Stimulated activated memory B cell treated with anti-CD40 and anti-IgM and Interleukin-4, amounts not matched to agents 10 μg/mL and 1 μg/mL and 100 μg/mL, for 72 hours (primary cell): ENCODE data around the gene GASK1A.

Experiments
- ATAC-seq: fragments of 150-1000 bp; cut with Tn5 transposase; 2 replicates; pipeline ENCODE4 v1.10.0; 2021
- H3K27ac Mint-ChIP-seq: one replicate; pipeline ENCODE4 v1.8.0; 2022; ENCODE audit warnings: mild to moderate bottlenecking, mixed read lengths
- H3K27me3 Mint-ChIP-seq: one replicate; pipeline ENCODE4 v1.8.0; 2022; ENCODE audit warnings: mixed read lengths
- H3K36me3 Mint-ChIP-seq: one replicate; pipeline ENCODE4 v1.8.0; 2022; ENCODE audit warnings: mixed read lengths
- H3K4me1 Mint-ChIP-seq: one replicate; pipeline ENCODE4 v1.8.0; 2022; ENCODE audit warnings: mixed read lengths
- H3K4me3 Mint-ChIP-seq: one replicate; pipeline ENCODE4 v1.8.0; 2022; ENCODE audit warnings: mild to moderate bottlenecking, moderate library complexity, mixed read lengths
- H3K9me3 Mint-ChIP-seq: one replicate; pipeline ENCODE4 v1.8.0; 2022; ENCODE audit warnings: mixed read lengths

The GASK1A gene

DNA sequence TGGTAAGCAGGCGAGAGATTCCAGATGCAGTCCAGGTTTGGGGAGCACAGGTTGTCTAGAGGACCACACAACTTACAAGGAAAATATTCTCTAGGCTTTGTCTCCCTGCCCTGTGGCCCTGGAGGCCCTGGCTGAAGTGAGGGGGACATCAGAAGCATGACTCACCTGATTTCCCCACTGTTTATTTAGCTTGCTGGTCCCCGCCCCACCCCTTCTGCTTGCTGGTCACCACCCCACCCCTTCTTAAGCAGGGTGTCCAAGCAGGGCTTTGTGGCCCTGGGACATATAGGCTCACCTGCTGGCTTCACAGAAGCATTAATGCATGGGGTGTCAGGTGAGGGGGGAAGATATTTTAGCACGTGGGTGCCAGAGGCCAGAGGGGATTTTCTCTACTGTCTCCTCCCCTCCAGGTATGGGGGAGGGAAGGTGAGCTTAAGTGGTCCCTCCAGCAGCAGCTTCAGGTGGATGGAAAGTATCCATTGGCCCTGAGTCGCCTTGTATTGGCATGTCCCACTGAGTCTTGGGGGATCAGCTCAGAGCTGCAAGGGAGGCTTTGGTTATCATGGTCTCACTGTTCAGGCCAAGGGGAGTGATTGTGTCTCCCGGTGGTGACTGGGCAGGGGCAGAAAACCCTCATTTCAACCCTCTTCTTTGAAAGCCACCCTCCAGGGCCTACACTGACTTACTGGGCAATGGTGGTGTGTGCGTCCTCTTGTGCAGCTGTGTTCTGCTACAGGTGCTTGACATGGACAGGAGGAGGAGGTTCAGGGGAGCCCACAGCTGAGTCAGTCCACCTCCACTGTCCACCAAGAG, 49.8 kb downstream of the GASK1A start:
- Mint-ChIP-seq H3K4me3 (no peak overlapping the region), H3K4me1 (peaks cover 5% of the 10 kb centered on the region), H3K36me3 (no peaks in the 10 kb centered on the region), H3K27ac (no peak overlapping the region), H3K9me3 (no peaks in the 10 kb centered on the region), H3K27me3 (peaks cover 22% of the 10 kb centered on the region)
- peak; percentile 4 for ATAC-seq

DNA sequence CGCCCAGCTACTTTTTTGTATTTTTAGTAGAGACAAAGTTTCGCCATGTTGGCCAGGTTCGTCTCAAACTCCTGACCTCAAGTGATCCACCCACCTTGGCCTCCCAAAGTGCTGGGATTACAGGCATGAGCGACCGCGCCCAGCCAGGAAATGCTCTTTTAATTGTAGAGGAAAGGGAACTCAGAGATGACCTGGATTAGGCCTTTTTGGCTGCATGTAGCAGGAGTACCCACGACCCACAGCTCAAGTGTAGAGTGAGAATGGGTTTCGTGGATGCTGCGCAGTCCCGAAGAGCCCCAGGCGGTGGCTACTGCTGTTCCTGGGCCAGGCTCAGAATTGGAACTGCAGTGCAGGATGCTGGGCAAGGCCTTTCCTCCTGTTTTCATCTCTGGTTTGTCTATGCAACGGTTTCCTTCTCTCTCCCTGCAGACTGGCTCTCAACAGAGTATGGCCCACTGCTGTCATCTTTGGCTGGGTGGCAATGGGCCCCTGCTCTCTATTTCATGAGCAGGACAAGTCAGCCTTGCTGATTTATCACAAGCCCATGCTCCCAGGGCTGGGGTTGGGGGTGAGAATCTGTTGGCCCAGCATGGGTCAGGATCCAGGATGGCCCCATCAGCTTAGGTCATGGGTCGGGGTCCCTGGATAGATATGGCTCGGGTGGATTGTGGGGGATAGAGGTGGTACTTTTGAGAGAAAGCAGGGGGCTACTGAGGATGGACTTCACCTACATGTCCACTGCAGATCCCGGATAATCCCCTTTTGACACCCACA, 51.2 kb downstream of the GASK1A start:
- Mint-ChIP-seq H3K27me3 (peaks cover 20% of the 10 kb centered on the region), H3K4me3 (no peak overlapping the region), H3K9me3 (no peaks in the 10 kb centered on the region), H3K27ac (no peak overlapping the region), H3K36me3 (no peaks in the 10 kb centered on the region), H3K4me1 (no peaks in the 10 kb centered on the region)
- ATAC-seq = no peak

DNA sequence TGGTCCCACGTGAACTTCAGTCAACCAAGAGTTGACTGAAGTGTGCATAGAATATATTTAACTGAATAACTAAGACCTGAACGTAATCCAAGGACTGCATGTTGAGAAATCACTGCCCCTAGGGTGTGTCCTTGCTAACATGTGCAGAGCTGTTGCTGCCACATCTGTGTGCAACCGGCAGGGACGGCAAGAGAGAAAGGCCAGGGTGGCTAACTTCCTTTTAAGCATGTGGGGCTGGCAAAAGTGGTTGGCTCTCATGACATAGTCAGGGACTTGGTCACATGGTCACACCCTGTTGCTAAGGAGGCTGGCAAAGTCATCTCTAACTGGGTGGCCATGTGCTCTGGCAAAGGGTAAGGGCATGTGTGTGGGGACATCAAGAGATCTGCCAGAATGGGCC, 52.4 kb downstream of the GASK1A start:
- Mint-ChIP-seq H3K27me3 (peaks cover 17% of the 10 kb centered on the region), H3K9me3 (no peaks in the 10 kb centered on the region), H3K27ac (no peak overlapping the region), H3K36me3 (no peaks in the 10 kb centered on the region), H3K4me3 (no peak overlapping the region), H3K4me1 (no peaks in the 10 kb centered on the region)
- ATAC-seq = no peak

DNA sequence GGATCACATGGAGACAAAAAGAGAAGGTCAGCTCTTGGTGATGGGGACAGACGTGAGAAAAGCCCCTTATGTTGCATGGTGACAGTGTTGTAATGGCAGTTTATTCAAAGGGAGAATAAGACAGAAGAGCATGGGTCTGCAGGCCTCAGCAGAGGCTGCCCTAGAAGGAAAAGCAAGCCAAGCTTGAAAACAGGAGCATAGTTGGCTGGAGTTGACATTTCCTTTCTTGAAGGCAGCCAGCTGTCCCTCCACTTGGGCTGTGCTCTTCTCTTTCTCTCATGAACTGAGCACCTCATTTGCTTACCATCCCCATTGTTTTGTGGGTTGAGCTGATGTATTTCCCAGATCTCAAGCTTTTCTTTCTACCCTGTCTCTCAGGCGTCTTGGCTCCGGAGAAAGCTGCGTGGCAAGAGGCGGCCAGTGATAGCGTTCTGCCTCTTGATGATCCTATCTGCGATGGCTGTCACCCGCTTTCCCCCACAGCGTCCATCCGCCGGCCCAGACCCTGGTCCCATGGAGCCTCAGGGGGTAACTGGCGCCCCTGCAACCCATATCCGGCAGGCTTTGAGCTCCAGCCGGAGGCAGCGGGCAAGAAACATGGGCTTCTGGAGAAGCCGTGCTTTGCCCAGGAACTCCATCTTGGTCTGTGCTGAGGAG, 52.9 kb downstream of the GASK1A start:
- no peaks in the 10 kb centered on the region for H3K4me1 Mint-ChIP-seq
- no peaks in the 10 kb centered on the region for H3K9me3 Mint-ChIP-seq
- peaks cover 17% of the 10 kb centered on the region for H3K27me3 Mint-ChIP-seq
- H3K4me3 Mint-ChIP-seq = no peak overlapping the region
- no peak overlapping the region for H3K27ac Mint-ChIP-seq
- ATAC-seq = no peak
- H3K36me3 Mint-ChIP-seq = no peaks in the 10 kb centered on the region

DNA sequence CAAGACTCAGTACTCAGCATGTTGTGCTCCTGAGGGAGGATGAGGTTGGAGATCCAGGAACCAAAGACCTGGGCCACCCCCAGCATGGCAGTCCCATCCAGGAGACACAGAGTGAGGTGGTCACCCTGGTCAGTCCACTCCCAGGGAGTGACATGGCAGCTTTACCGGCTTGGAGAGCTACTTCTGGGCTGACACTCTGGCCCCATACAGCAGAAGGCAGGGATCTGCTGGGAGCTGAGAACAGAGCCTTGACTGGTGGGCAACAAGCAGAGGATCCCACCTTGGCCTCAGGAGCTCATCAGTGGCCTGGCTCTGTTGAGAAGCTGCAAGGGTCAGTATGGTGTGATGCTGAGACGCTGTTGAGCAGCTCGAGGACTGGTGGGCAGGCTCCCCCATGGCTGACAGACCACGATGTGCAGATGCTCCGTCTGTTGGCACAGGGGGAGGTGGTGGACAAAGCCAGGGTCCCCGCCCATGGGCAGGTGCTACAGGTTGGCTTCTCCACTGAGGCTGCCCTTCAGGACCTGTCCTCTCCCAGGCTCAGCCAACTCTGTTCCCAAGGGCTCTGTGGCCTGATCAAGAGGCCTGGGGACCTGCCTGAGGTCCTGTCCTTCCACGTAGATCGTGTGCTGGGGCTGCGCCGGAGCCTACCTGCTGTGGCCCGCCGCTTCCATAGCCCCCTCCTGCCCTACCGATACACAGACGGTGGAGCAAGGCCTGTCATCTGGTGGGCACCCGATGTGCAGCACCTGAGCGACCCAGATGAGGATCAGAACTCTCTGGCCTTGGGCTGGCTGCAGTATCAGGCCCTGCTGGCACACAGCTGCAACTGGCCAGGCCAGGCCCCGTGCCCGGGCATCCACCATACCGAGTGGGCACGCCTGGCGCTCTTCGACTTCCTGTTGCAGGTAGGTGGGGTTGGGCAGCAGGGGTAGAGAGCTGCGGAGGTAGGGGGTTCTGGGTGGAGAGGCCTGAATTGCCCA, 53.8 kb downstream of the GASK1A start:
- no peak overlapping the region for H3K4me3 Mint-ChIP-seq
- no peaks in the 10 kb centered on the region for H3K36me3 Mint-ChIP-seq
- H3K27me3 Mint-ChIP-seq = peaks cover 17% of the 10 kb centered on the region
- ATAC-seq = no peak
- no peak overlapping the region for H3K27ac Mint-ChIP-seq
- no peaks in the 10 kb centered on the region for H3K4me1 Mint-ChIP-seq
- H3K9me3 Mint-ChIP-seq = no peaks in the 10 kb centered on the region

DNA sequence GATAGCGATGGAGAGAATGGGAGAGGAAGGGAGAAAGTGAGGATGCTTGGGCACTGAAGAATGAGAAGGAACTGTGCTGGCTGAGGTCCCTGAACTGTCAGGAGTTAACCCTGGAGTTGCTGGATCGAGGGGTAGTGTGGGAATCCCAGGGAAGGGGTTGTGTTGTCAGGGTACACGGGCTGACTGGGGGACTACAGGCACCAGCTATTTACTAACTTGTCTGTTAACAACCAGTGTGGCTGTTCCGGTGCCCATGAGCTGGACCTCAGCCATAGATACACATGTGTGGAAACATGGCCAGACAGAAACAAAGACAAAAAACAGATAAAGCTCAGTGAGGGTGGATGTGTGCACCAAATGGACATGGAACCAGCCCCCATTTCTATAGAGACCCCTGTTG, 55.1 kb downstream of the GASK1A start:
- H3K4me1 Mint-ChIP-seq = peaks cover 7% of the 10 kb centered on the region
- no peak for ATAC-seq
- no peak overlapping the region for H3K27ac Mint-ChIP-seq
- peaks cover 17% of the 10 kb centered on the region for H3K27me3 Mint-ChIP-seq
- no peak overlapping the region for H3K4me3 Mint-ChIP-seq
- H3K36me3 Mint-ChIP-seq = no peaks in the 10 kb centered on the region
- no peaks in the 10 kb centered on the region for H3K9me3 Mint-ChIP-seq

DNA sequence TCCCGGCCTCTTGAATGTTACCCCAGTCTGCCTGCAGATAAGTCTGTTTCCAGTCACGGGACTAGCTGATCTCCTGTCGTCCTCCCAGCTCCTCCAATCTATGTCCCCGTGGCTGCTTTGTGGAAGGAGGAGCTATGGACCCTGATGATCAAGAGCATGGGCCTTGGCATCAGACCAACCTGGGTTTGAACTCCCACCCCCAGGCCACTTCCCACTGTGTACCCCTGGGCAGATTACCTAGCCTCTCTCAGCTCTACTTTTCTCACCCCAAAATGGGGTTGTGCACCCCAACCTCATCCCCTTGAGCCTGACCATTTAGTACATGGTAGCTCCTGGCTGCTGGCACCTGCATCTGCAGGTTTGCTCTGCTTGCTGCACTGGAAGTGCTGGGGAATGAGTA, 55.8 kb downstream of the GASK1A start:
- Mint-ChIP-seq H3K9me3 (no peaks in the 10 kb centered on the region), H3K4me3 (no peak overlapping the region), H3K27me3 (peaks cover 24% of the 10 kb centered on the region), H3K36me3 (no peaks in the 10 kb centered on the region), H3K27ac (no peak overlapping the region), H3K4me1 (peaks cover 7% of the 10 kb centered on the region)
- ATAC-seq = no peak

DNA sequence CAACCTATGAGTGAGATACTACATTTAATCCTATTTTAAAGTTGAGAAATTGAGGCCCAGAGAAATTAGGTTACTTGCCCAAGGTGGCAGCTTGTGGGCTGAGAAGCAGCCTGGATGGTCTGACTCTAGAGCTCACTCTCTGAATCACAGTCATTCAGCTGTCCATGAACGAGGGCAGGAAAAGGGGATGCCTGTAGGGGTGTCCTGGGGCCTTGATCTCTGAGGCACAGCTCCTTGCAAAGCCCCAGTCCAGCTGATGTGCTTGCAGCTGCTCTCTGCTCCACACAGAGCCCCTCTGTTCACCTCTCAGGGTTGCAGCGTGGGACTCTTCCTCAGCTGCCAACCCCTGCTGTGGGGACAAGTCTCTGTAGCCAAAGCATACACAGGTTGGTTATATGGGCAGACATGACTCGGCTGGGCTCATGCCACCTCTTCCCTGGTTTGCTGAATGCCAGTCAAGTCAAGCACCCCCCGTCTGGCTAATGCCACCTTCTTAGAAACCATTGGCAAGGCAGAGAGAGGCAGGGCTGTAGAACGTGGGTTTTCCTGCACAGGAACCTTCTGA, 56.8 kb downstream of the GASK1A start:
- Mint-ChIP-seq H3K27me3 (peaks cover 26% of the 10 kb centered on the region), H3K4me3 (no peak overlapping the region), H3K36me3 (no peaks in the 10 kb centered on the region), H3K27ac (no peak overlapping the region), H3K9me3 (no peaks in the 10 kb centered on the region), H3K4me1 (peaks cover 7% of the 10 kb centered on the region)
- no peak for ATAC-seq

DNA sequence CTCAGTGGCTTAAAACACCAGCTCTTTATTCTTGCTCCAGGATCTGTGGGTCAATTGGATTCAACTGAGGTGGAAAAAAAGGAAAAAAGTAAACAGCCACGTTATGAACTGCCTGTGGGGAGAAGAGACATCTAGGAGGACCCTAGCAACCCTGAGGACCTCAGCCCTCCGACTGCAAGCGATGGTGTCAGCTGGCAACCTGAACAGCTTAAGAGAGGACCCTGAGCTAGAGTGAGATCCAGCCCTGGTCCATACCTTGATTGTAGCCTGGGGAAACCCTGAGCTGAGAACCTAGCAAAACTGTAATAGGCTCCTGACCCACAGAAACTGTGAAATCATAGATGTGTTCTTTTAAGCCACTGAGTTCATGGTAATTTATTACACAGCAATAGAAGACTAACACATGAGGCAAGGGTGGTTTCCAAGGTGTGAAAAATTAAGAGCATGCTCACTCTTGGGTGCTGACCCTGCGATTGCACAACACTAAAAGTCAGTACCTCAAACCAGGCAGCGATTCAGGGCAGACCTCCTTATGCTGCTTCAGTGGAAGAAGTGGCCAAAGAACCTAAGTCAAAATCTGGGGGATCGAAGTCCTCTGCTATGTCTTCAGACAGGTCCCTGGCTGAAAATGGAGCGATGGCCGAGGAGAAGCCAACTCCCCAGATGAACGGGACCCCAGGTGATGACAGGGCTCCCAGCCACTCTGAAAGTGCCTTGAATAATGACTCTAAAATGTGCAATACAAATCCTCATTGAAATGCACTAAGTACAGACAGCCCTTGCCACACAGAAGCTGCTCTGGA, 57.7 kb downstream of the GASK1A start:
- no peak overlapping the region for H3K27ac Mint-ChIP-seq
- H3K4me1 Mint-ChIP-seq = peaks cover 7% of the 10 kb centered on the region
- no peaks in the 10 kb centered on the region for H3K9me3 Mint-ChIP-seq
- no peak overlapping the region for H3K4me3 Mint-ChIP-seq
- peaks cover 26% of the 10 kb centered on the region for H3K27me3 Mint-ChIP-seq
- no peak for ATAC-seq
- H3K36me3 Mint-ChIP-seq = no peaks in the 10 kb centered on the region

DNA sequence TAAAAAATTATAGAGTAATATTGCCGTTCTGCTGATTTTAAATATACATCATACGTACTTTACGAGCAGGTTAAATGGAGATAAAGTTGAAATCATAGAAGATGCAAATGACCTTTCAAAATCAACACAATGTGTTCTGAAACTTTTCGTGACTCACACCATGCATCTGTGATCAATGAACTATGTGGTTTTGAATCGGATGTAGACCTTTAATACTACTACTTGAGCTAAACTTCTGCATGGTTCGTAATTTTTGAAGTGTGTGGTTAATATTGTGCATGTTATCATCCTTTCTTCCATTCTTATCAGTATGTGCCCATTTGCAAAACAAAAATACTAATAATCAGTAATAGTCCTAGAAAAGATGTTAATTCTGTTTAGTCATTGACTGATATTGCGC, 58.9 kb downstream of the GASK1A start:
- Mint-ChIP-seq H3K4me3 (no peak overlapping the region), H3K4me1 (peaks cover 7% of the 10 kb centered on the region), H3K27me3 (peaks cover 26% of the 10 kb centered on the region), H3K36me3 (no peaks in the 10 kb centered on the region), H3K27ac (no peak overlapping the region), H3K9me3 (no peaks in the 10 kb centered on the region)
- peak; percentile 38 for ATAC-seq

DNA sequence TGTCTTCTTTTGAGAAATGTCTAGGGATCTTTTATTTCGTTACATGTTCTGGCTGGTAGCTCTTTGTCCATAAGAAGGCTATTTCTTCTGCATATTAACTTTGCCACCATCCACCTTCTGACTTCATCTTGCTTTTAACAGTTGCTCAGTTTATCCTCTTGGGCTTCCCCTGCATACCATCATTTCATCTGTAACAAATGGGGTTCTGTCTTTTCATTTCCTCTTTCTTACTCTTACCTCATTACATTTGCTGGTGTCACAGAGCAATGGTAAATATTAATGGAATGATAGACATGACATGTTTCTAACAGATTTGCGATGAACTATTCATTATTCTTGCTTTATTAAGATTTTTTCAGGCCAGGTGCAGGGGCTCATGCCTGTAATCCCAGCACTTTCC, 62.4 kb downstream of the GASK1A start:
- H3K9me3 Mint-ChIP-seq = peaks cover 10% of the 10 kb centered on the region
- no peaks in the 10 kb centered on the region for H3K36me3 Mint-ChIP-seq
- peaks cover 9% of the 10 kb centered on the region for H3K27me3 Mint-ChIP-seq
- H3K4me1 Mint-ChIP-seq = peaks cover 7% of the 10 kb centered on the region
- ATAC-seq = no peak
- no peak overlapping the region for H3K4me3 Mint-ChIP-seq
- H3K27ac Mint-ChIP-seq = no peak overlapping the region

DNA sequence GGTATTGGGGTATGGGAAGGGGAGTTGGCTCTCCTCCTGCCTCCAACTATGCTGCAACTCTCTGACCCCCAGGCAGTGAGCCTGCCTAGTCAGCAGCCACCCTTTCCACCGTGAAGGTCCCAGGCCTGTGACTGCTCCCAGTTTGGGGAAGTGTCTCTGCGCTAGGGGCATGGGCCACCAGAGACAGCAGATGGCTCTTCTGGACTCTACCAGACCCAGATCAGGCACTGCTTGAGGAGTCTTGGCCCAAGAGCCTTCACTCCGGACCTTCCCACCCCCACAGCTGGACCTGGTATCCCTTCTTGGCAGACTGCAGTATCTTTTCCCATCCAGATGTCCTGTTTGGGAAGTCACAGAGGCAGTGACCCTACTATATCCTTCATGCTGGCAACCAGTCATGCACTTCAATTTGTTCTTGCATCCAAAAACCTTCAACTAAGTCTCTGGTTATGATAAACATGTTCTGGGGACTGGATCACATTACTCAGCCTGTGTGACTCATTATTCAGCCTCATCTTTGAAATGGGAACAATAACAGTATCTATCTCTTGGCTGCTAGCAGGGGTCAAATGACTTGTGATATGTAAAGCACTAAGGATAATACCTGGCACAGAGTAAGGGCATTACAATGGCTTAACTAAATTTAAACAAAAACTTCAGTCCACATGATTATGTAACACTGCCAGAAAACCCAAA, 64.1 kb downstream of the GASK1A start:
- Mint-ChIP-seq H3K9me3 (peaks cover 19% of the 10 kb centered on the region), H3K4me3 (no peak overlapping the region), H3K36me3 (peaks cover 7% of the 10 kb centered on the region), H3K27ac (no peak overlapping the region), H3K27me3 (peaks cover 9% of the 10 kb centered on the region), H3K4me1 (peaks cover 5% of the 10 kb centered on the region)
- no peak for ATAC-seq

DNA sequence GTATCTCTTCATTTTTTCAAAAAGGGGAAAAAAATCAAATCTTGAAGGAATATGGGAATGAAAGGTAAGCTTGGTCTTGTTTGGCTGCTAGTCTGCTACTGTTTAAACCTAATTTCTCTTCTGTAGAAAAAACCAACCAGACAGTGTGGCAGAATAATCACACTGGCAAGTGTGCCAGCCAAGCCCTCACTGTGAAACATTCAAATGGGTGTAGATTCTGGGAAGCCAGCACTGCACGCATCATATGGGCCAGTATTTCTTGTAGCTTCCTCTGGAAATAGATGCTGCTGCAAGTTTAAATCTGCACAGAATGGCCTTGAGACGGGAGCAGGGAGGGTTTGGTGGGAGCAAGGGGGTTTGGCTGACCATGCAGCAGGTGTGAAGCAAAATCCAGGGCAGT, 64.7 kb downstream of the GASK1A start:
- peaks cover 21% of the 10 kb centered on the region for H3K9me3 Mint-ChIP-seq
- ATAC-seq = no peak
- H3K27me3 Mint-ChIP-seq = peaks cover 9% of the 10 kb centered on the region

More for the DNA sequence above, 64.7 kb downstream of the GASK1A start:
- Mint-ChIP-seq H3K4me3 (no peak overlapping the region), H3K36me3 (peaks cover 7% of the 10 kb centered on the region), H3K27ac (no peak overlapping the region), H3K4me1 (no peaks in the 10 kb centered on the region)
